ENCODE measurements around the gene IMPACT.

- TF ChIP-seq CTCF (IDR thresholded peaks at IDR 0.05; ENCODE audit: insufficient read depth, low read depth, low read length) (peak; percentile 76), EZH2 (IDR thresholded peaks at IDR 0.05; ENCODE audit: insufficient read depth, low read length) (no peak)
Measured at GRCh38 chr18:24488824-24489493, 62.5 kb downstream of the IMPACT start.

Measured in astrocyte (in vitro differentiated cells and primary cell).